ENCODE measurements around the gene ZNF468. TPM values are rescaled to one million over a fixed set of nuclear protein-coding genes. Genes with fewer than 3 reads are reported as not detected.
A peak's percentile ranks its signal among the peaks of the same experiment; 100 is the strongest.

ZNF468 gene
- total RNA-seq, 1 experiment from 2014 or later = 21.5 TPM

- 0 out of 2 replicates have a peak overlapping the region, but pooled peaks have one; percentile 87 for H3K4me3 ChIP-seq (ENCODE audit: low read length)
- ATAC-seq (no peak), DNase-seq (no peak)
- H3K9me3 ChIP-seq (ENCODE audit: low read length) = no peaks in the 10 kb centered on the region
- TF ChIP-seq EZH2phosphoT487 (IDR thresholded peaks at IDR 0.05; ENCODE audit: borderline replicate concordance, low read length) = no peak
- no peaks in the 10 kb centered on the region for H3F3A ChIP-seq (ENCODE audit: low read length, unreplicated experiment)
- H3K27ac ChIP-seq (ENCODE audit: low read length) = no peak overlapping the region
- H3K4me1 ChIP-seq (ENCODE audit: insufficient read depth, low read length) = no peaks in the 10 kb centered on the region
- H3K79me2 ChIP-seq (ENCODE audit: low read length) = peaks cover 35% of the 10 kb centered on the region
- TSS peak; percentile 67 for BruUV-seq (replicated peaks)
- ChIA-PET POLR2A (ENCODE audit: unreplicated experiment) (no interaction called here), CTCF (no interaction called here)
- no peaks in the 10 kb centered on the region for H3K9me2 ChIP-seq (replicated peaks; ENCODE audit: low read length)
- H3K9ac ChIP-seq (ENCODE audit: low read length) = no peak overlapping the region
- no peaks in the 10 kb centered on the region for H4K20me1 ChIP-seq (ENCODE audit: low read length)
- intact Hi-C loops (cut with micrococcal nuclease) = no loop called here
- H3K36me3 ChIP-seq (ENCODE audit: low read depth, low read length) = peaks cover 5% of the 10 kb centered on the region; the same call in 1 of the 2 replicates
- H3K27me3 ChIP-seq (ENCODE audit: low read length) = no peaks in the 10 kb centered on the region
- peak overlapping the region; percentile 94 for H3K4me2 ChIP-seq (ENCODE audit: low read length)
- peak overlapping the region; percentile 82 for H2AFZ ChIP-seq (ENCODE audit: low read length)
Measured at GRCh38 chr19:52898101-52898500, 40.7 kb upstream of the ZNF468 start.

GRCh38 chr19:52897138-52897935, 39.9 kb upstream of the ZNF468 start, which contains the start of gene ZNF320:
Gene ZNF320, minus strand, starts transcription at chr19:52897635. Its CDS starts 7,380 bp downstream, at chr19:52890255.
- intact Hi-C loops (cut with micrococcal nuclease) = loop anchor here (2.0 kb wide), 2 partner anchors 25 to 47 kb away; partner anchors contain the start of gene ZNF888
- peak within 1 kb of the TSS; percentile 87 for H3K4me3 ChIP-seq (ENCODE audit: low read length)
- H3K79me2 ChIP-seq (ENCODE audit: low read length) = peaks cover 35% of the 10 kb centered on the region
- TF ChIP-seq EZH2phosphoT487 (IDR thresholded peaks at IDR 0.05; ENCODE audit: borderline replicate concordance, low read length) (no peak), CTCF (conservative IDR thresholded peaks at IDR 0.05; ENCODE audit: low read depth, low read length) (no peak), EZH2 (IDR thresholded peaks at IDR 0.05; ENCODE audit: low read length, unreplicated experiment) (no peak)
- H3K27me3 ChIP-seq (ENCODE audit: low read length) = no peaks in the 10 kb centered on the region
- peak; percentile 100 for ATAC-seq
- POLR2A ChIA-PET (ENCODE audit: unreplicated experiment) = interaction anchor here (0.5 kb wide), 1 partner anchor 49 kb away, joined by 3 read pairs; no protein-coding TSS in a partner anchor
- peak within 1 kb of the TSS; percentile 85 for H3K9ac ChIP-seq (ENCODE audit: low read length)
- peaks cover 5% of the 10 kb centered on the region; the same call in 1 of the 2 replicates for H3K36me3 ChIP-seq (ENCODE audit: low read depth, low read length)
- BruUV-seq (replicated peaks) = TSS peak; percentile 82
- no peaks in the 10 kb centered on the region for H4K20me1 ChIP-seq (ENCODE audit: low read length)
- no peaks in the 10 kb centered on the region for H3K9me3 ChIP-seq (ENCODE audit: low read length)
- peak within 1 kb of the TSS; percentile 82 for H2AFZ ChIP-seq (ENCODE audit: low read length)
- no peaks in the 10 kb centered on the region for H3K9me2 ChIP-seq (replicated peaks; ENCODE audit: low read length)
- H3K4me1 ChIP-seq (ENCODE audit: insufficient read depth, low read length) = no peaks in the 10 kb centered on the region
- DNase-seq = peak; percentile 95
- H3K4me2 ChIP-seq (ENCODE audit: low read length) = peak within 1 kb of the TSS; percentile 94
- H3F3A ChIP-seq (ENCODE audit: low read length, unreplicated experiment) = no peaks in the 10 kb centered on the region
- peak within 1 kb of the TSS; percentile 78 for H3K27ac ChIP-seq (ENCODE audit: low read length)
- CTCF ChIA-PET = no interaction called here

DNA sequence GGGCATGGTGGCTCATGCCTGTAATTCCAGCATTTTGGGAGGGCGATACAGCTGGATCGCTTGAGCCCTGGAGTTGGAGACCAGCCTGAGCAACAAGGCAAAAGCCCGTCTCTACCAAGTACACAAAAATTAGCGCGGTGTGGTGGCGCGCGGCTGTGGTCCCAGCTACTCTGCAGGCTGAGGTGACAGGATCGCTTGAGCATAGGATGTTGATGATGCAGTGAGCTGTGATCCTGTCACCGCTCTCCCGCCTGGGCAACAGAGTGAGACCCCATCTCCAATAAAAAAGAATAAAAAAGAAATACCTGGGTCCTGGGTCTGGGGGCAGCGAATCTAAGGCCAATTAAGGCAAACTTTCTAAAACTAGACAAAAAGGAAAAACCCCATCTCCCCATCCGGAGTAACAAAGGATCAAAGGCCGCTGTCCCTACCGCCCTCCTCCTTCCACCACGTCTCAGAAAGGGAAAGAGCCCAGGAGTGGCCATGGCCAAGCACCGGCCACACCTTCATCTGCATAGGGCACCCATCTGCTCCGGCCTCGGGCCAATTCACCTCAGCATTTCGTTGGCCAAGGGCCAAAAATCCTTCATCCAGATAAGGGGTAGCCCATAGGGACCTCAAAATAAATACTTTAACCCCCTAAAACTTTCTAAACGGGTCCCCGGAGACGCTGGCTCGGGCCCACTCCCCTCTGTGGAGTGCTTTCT, 39.2 kb upstream of the ZNF468 start:
- ChIA-PET CTCF (no interaction called here), POLR2A (ENCODE audit: unreplicated experiment) (interaction anchor here (0.5 kb wide), 1 partner anchor 50 kb away, joined by 3 read pairs; no protein-coding TSS in a partner anchor)
- no peaks in the 10 kb centered on the region for H3K9me2 ChIP-seq (replicated peaks; ENCODE audit: low read length)
- H3K27me3 ChIP-seq (ENCODE audit: low read length) = no peaks in the 10 kb centered on the region
- ATAC-seq = peak; percentile 58
- H3K4me1 ChIP-seq (ENCODE audit: insufficient read depth, low read length) = no peaks in the 10 kb centered on the region
- peak overlapping the region; percentile 87 for H3K4me3 ChIP-seq (ENCODE audit: low read length)
- peaks cover 35% of the 10 kb centered on the region for H3K79me2 ChIP-seq (ENCODE audit: low read length)
- peaks cover 5% of the 10 kb centered on the region; the same call in 1 of the 2 replicates for H3K36me3 ChIP-seq (ENCODE audit: low read depth, low read length)
- intact Hi-C loops (cut with micrococcal nuclease) = loop anchor here (2.0 kb wide), 2 partner anchors 26 to 48 kb away; partner anchors contain the start of gene ZNF888
- peak overlapping the region; percentile 94 for H3K4me2 ChIP-seq (ENCODE audit: low read length)
- peak; percentile 50 for DNase-seq
- no TSS peak for BruUV-seq (replicated peaks)
- peak overlapping the region; percentile 78 for H3K27ac ChIP-seq (ENCODE audit: low read length)
- H3F3A ChIP-seq (ENCODE audit: low read length, unreplicated experiment) = no peaks in the 10 kb centered on the region
- TF ChIP-seq EZH2phosphoT487 (IDR thresholded peaks at IDR 0.05; ENCODE audit: borderline replicate concordance, low read length) (no peak), EZH2 (IDR thresholded peaks at IDR 0.05; ENCODE audit: low read length, unreplicated experiment) (no peak), CTCF (conservative IDR thresholded peaks at IDR 0.05; ENCODE audit: low read depth, low read length) (no peak)
- no peaks in the 10 kb centered on the region for H3K9me3 ChIP-seq (ENCODE audit: low read length)
- H2AFZ ChIP-seq (ENCODE audit: low read length) = peak overlapping the region; percentile 82
- H4K20me1 ChIP-seq (ENCODE audit: low read length) = no peaks in the 10 kb centered on the region
- H3K9ac ChIP-seq (ENCODE audit: low read length) = peak overlapping the region; percentile 85
